ENCODE data around the gene SLC26A5.

SLC26A5 gene

GRCh38 chr7:103347507-103348267 lies 98.3 kb downstream of the SLC26A5 start, which contains the start of gene PSMC2:
PSMC2 (plus strand) TSS chr7:103347643; CDS start chr7:103347712, 69 bp downstream.
- DNase-seq: peak; percentile 74

GRCh38 chr7:103346396-103346795 lies 99.6 kb downstream of the SLC26A5 start:
- no peak for DNase-seq

- peak; percentile 82 for DNase-seq
Observed at GRCh38 chr7:103344453-103345149, 101.4 kb downstream of the SLC26A5 start, which contains the start of gene DNAJC2. DNAJC2 (minus strand) TSS chr7:103344767; CDS start chr7:103344622, 145 bp downstream.

GRCh38 chr7:103343758-103344452 lies 102.1 kb downstream of the SLC26A5 start:
- peak; percentile 18 for DNase-seq

- no peak for DNase-seq
Observed at GRCh38 chr7:103343332-103343731, 102.7 kb downstream of the SLC26A5 start.

GRCh38 chr7:103341466-103341865 lies 104.5 kb downstream of the SLC26A5 start:
- no peak for DNase-seq

GRCh38 chr7:103338864-103339263 lies 107.1 kb downstream of the SLC26A5 start:
- no peak for DNase-seq

- no peak for DNase-seq
Observed at GRCh38 chr7:103336761-103337160, 109.2 kb downstream of the SLC26A5 start.

- DNase-seq: no peak
Observed at GRCh38 chr7:103325744-103326143, 120.3 kb downstream of the SLC26A5 start.
